Omental fat pad (tissue), 4 donors: Measurements from ENCODE around the gene ABHD12B. TPM values are rescaled to one million over a fixed set of nuclear protein-coding genes. Genes with fewer than 3 reads are reported as not detected.

ENCODE experiments used
- ATAC-seq: fragments of 150-250 bp; one replicate; pipeline ENCODE4 v1.9.1; 2016; ENCODE audit warnings: mild to moderate bottlenecking, moderate library complexity; ENCODE audit not compliant: low FRiP score
- DNase-seq: peaks from one replicate; pipeline ENCODE4 v3.0.0-alpha.2; 2019; ENCODE audit warnings: low spot score
- CTCF ChIP-seq, 3 donors: fragments of 450-650 bp; IDR thresholded peaks; one replicate each; pipeline ENCODE4 v1.5.1; 2016 to 2017; ENCODE audit warnings: antibody characterized with exemption in 3 of 3, mild to moderate bottlenecking in 3 of 3, moderate library complexity in 2 of 3
- total RNA-seq, 4 donors: library from RNA; depleted of rRNA; stranded (reverse); fragments of >200 nt; gene quantifications; one replicate each; pipeline ENCODE4 v1.1.0, GENCODE V29; 2016

Gene ABHD12B
- total RNA-seq, 4 donors from 2014 or later, result 2.5 TPM; not detected in 3

GRCh38 chr14:50828721-50829488 is 42.9 kb upstream of the ABHD12B start:
- no peak for DNase-seq
- ATAC-seq, result no peak
- no peak for TF ChIP-seq CTCF (IDR thresholded peaks at IDR 0.05)

GRCh38 chr14:50829489-50830043 is 42.3 kb upstream of the ABHD12B start:
- no peak for ATAC-seq
- no peak for DNase-seq
- TF ChIP-seq CTCF (IDR thresholded peaks at IDR 0.05), result no peak

GRCh38 chr14:50830044-50830931 is 41.6 kb upstream of the ABHD12B start:
- ATAC-seq (peak; percentile 80), DNase-seq (no peak)
- TF ChIP-seq CTCF (IDR thresholded peaks at IDR 0.05), result no peak

- ATAC-seq, result peak; percentile 94
Observed at GRCh38 chr14:50830932-50831725, 40.7 kb upstream of the ABHD12B start, which contains the start of gene NIN. NIN (minus strand) TSS chr14:50831162; CDS start chr14:50822056, 9,106 bp downstream.

GRCh38 chr14:50831726-50832168 is 40.1 kb upstream of the ABHD12B start:
- TF ChIP-seq CTCF (IDR thresholded peaks at IDR 0.05), result no peak
- DNase-seq (no peak), ATAC-seq (no peak)

More at GRCh38 chr14:50830932-50831725, 40.7 kb upstream of the ABHD12B start, which contains the start of gene NIN:
- DNase-seq, result no peak
- no peak for TF ChIP-seq CTCF (IDR thresholded peaks at IDR 0.05)

GRCh38 chr14:50832935-50833630 is 38.8 kb upstream of the ABHD12B start:
- TF ChIP-seq CTCF (IDR thresholded peaks at IDR 0.05), result no peak
- ATAC-seq (no peak), DNase-seq (no peak)
